Prostate gland (tissue), 2 donors: Measurements from ENCODE around the gene SURF6. TPM values are rescaled to one million over a fixed set of nuclear protein-coding genes. Genes with fewer than 3 reads are reported as not detected.
A peak's percentile ranks its signal among the peaks of the same experiment; 100 is the strongest.

Experiments used
- DNase-seq: peaks from one replicate; pipeline ENCODE4 v3.0.0-alpha.2; 2019; ENCODE audit warnings: low spot score
- H3K27ac ChIP-seq, 2 donors: fragments of 200-600 bp; sonication (generic); 2 replicates each; pipeline ENCODE4 v1.5.1; 2017 to 2019
- H3K27me3 ChIP-seq: fragments of 200-600 bp; sonication (generic); replicated peaks from 2 replicates; pipeline ENCODE4 v1.5.1; 2019; ENCODE audit not compliant: insufficient read depth
- H3K36me3 ChIP-seq, 2 donors: fragments of 200-600 bp; sonication (generic); 1 replicate in 1 of 2; 2 replicates in 1 of 2; pipeline versions ENCODE4 v1.5.1 to v1.8.1; 2017 to 2019
- H3K4me1 ChIP-seq: fragments of 200-600 bp; sonication (generic); replicated peaks from 2 replicates; pipeline ENCODE4 v1.5.1; 2019
- H3K4me3 ChIP-seq, 2 donors: fragments of 200-600 bp; sonication (generic); 2 replicates each; pipeline ENCODE4 v1.5.1; 2017 to 2019
- H3K9me3 ChIP-seq: fragments of 200-600 bp; sonication (generic); 2 replicates; pipeline ENCODE4 v1.5.1; 2017
- POLR2A ChIP-seq: fragments of 450-650 bp; IDR thresholded peaks from one replicate; pipeline ENCODE4 v1.6.1; 2016; ENCODE audit warnings: antibody characterized with exemption, mild to moderate bottlenecking
- POLR2AphosphoS5 ChIP-seq: sonication (generic); formaldehyde crosslinking; IDR thresholded peaks from one replicate; pipeline ENCODE4 v1.6.1; 2017; ENCODE audit warnings: antibody characterized with exemption
- WGBS: methylation state at CpG from one replicate; pipeline ENCODE4 v1.1.5; 2018; 5-methylcytosine and 5-hydroxymethylcytosine counted together
- intact Hi-C: fragments of 100-400 bp; cut with DNase I; formaldehyde crosslinking; loops from one replicate; pipeline ENCODE4 v1.14.2; 2022
- total RNA-seq, 2 donors: library from RNA; depleted of rRNA; stranded (reverse); fragments of >200 nt; gene quantifications; one replicate each; pipeline ENCODE4 v1.1.0, GENCODE V29; 2016
- TF ChIP-seq, protein P1 (sequence below), 4 experiments: fragments of 200-600 bp in 2 of 4; fragments of 450-650 bp in 2 of 4; sonication (generic) in 2 of 4; IDR thresholded peaks; 1 replicate in 3 of 4; 2 replicates in 1 of 4; pipeline ENCODE4 v1.5.1; 2016 to 2019; ENCODE audit warnings: antibody characterized with exemption in 4 of 4, mild to moderate bottlenecking in 2 of 4, moderate library complexity in 2 of 4

The SURF6 gene
- total RNA-seq, 2 donors from 2014 or later: 25.7 to 40.3 TPM

- DNase-seq: no peak
- Histone ChIP-seq H3K9me3 (no peaks in the 10 kb centered on the region), H3K27me3 (no peaks in the 10 kb centered on the region), H3K27ac (no peak overlapping the region), H3K36me3 (no peaks in the 10 kb centered on the region), H3K4me1 (peaks cover 33% of the 10 kb centered on the region), H3K4me3 (no peak overlapping the region)
- WGBS: 36% methylated on average over 18 of the region's 18 CpGs
- TF ChIP-seq, protein P1, sequence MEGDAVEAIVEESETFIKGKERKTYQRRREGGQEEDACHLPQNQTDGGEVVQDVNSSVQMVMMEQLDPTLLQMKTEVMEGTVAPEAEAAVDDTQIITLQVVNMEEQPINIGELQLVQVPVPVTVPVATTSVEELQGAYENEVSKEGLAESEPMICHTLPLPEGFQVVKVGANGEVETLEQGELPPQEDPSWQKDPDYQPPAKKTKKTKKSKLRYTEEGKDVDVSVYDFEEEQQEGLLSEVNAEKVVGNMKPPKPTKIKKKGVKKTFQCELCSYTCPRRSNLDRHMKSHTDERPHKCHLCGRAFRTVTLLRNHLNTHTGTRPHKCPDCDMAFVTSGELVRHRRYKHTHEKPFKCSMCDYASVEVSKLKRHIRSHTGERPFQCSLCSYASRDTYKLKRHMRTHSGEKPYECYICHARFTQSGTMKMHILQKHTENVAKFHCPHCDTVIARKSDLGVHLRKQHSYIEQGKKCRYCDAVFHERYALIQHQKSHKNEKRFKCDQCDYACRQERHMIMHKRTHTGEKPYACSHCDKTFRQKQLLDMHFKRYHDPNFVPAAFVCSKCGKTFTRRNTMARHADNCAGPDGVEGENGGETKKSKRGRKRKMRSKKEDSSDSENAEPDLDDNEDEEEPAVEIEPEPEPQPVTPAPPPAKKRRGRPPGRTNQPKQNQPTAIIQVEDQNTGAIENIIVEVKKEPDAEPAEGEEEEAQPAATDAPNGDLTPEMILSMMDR (IDR thresholded peaks at IDR 0.05): no peak
- TF ChIP-seq POLR2AphosphoS5: peak; percentile 18
- intact Hi-C loops: no loop called here
Observed at GRCh38 chr9:133368249-133368881, 32.4 kb upstream of the SURF6 start.

DNA sequence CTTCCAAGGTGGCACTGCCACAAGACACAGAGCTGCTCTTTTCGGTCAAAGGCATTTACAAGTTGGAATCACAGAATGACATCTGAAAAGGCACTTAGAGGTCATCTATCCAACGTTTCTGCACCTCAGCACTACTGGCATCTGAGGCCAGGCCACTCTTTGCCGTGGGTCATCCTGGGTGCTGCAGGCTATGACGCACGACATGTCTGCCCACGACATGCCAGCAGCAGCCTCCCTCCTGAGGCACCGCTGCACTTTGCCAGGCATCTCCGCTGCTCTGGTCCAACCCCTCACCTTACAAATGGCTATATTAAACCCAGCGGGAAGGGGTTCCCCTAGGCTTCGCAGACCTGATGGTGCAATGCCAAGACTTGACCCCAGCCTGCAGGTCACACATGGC lies 31.8 kb upstream of the SURF6 start:
- peaks cover 33% of the 10 kb centered on the region for H3K4me1 ChIP-seq
- H3K4me3 ChIP-seq: no peak overlapping the region
- DNase-seq: no peak
- TF ChIP-seq POLR2A (no peak), POLR2AphosphoS5 (no peak)
- TF ChIP-seq, protein P1 (IDR thresholded peaks at IDR 0.05): no peak
- WGBS: 85% methylated on average over 10 of the region's 10 CpGs
- no peaks in the 10 kb centered on the region for H3K9me3 ChIP-seq
- intact Hi-C loops: no loop called here
- no peaks in the 10 kb centered on the region for H3K36me3 ChIP-seq
- no peaks in the 10 kb centered on the region for H3K27me3 ChIP-seq
- no peak overlapping the region for H3K27ac ChIP-seq

- no peak overlapping the region for H3K27ac ChIP-seq
- no peak for TF ChIP-seq POLR2AphosphoS5
- TF ChIP-seq, protein P1 (IDR thresholded peaks at IDR 0.05): no peak
- TF ChIP-seq POLR2A: no peak
- peaks cover 36% of the 10 kb centered on the region for H3K4me1 ChIP-seq
- no peak for DNase-seq
- no peaks in the 10 kb centered on the region for H3K36me3 ChIP-seq
- WGBS: 94% methylated on average over 22 of the region's 22 CpGs
- H3K4me3 ChIP-seq: no peak overlapping the region
- no peaks in the 10 kb centered on the region for H3K27me3 ChIP-seq
- no peaks in the 10 kb centered on the region for H3K9me3 ChIP-seq
- intact Hi-C loops: no loop called here
Observed at GRCh38 chr9:133367221-133367620, 31.2 kb upstream of the SURF6 start.

GRCh38 chr9:133366435-133366834 lies 30.4 kb upstream of the SURF6 start:
- H3K4me3 ChIP-seq: no peak overlapping the region
- no peak for DNase-seq
- intact Hi-C loops: no loop called here
- H3K27me3 ChIP-seq: no peaks in the 10 kb centered on the region
- no peaks in the 10 kb centered on the region for H3K9me3 ChIP-seq
- no peak overlapping the region for H3K27ac ChIP-seq
- peaks cover 29% of the 10 kb centered on the region for H3K4me1 ChIP-seq
- WGBS: 93% methylated on average over 11 of the region's 11 CpGs
- no peak for TF ChIP-seq POLR2A
- TF ChIP-seq, protein P1 (IDR thresholded peaks at IDR 0.05): no peak
- no peak for TF ChIP-seq POLR2AphosphoS5
- no peaks in the 10 kb centered on the region for H3K36me3 ChIP-seq

DNA sequence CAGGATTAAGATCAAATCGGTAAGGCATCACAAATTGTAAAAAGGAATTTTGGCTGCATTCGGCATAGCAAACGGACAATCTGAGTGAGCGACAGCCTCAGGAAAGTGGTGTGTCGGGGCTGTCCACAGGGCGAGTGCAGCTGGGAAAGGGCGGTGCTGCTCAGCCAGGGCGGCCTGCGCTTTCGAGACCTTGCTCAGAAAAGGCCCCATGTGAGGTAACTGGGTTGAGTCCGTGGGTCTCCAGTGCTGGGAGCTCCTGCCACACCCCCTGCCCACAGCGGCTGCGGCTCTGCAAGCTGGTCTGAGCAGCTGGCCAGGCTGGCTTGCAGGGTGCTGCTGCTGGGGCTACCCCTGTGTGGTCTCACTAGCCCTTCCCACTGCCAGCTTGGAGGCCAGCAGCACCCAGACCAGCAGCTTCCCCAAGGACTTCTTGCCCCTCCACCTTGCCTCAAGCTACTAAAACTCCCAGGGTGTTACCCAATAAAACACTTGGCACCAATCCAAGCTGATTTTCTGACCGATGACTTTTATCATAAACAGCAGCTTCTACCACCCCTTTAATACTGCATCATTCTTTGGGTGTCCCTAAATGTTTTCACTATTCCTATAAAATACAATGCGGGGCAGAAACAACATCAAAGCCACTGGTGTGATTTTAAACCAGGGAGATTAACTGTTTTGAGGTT lies 26.5 kb upstream of the SURF6 start:
- Histone ChIP-seq H3K4me3 (no peak overlapping the region), H3K36me3 (no peaks in the 10 kb centered on the region), H3K27me3 (no peaks in the 10 kb centered on the region), H3K27ac (no peak overlapping the region), H3K4me1 (peaks cover 20% of the 10 kb centered on the region), H3K9me3 (no peaks in the 10 kb centered on the region)
- 72% methylated on average over 14 of the region's 15 CpGs for WGBS
- no peak for TF ChIP-seq POLR2AphosphoS5
- no peak for TF ChIP-seq POLR2A
- TF ChIP-seq, protein P1 (IDR thresholded peaks at IDR 0.05): no peak
- DNase-seq: no peak
- intact Hi-C loops: no loop called here
